ENCODE results near the gene FGF12. TPM values are rescaled to one million over a fixed set of nuclear protein-coding genes. Genes with fewer than 3 reads are reported as not detected.

FGF12 gene
- total and polyA plus RNA-seq, 7 donors: 0.25 to 0.87 (median 0.71) TPM

GRCh38 chr3:192169332-192169915 lies 557.9 kb downstream of the FGF12 start:
- WGBS, 3 donors: 64 to 70% (median 65%) methylated on average over 4 of the region's 4 CpGs
- Histone ChIP-seq H3K27me3 (ENCODE audit: insufficient read depth in 3 of 3, low read length in 2 of 3) (no peaks in the 10 kb centered on the region), H3K27ac (no peak overlapping the region), H3K9me3 (no peaks in the 10 kb centered on the region), H3K4me1 (no peaks in the 10 kb centered on the region), H3K4me3 (no peak overlapping the region), H3K36me3 (ENCODE audit: insufficient read depth in 1 of 2, low read depth in 1 of 2) (no peaks in the 10 kb centered on the region)
- DNase-seq (no peak), ATAC-seq (no peak)
- intact Hi-C loops (cut with DNase I): no loop called here
- TF ChIP-seq CTCF (IDR thresholded peaks at IDR 0.05): no peak

- no peak for ATAC-seq
- no peaks in the 10 kb centered on the region for H3K9me3 ChIP-seq
- intact Hi-C loops (cut with DNase I): no loop called here
- no peaks in the 10 kb centered on the region for H3K27me3 ChIP-seq (ENCODE audit: insufficient read depth in 3 of 3, low read length in 2 of 3)
- H3K36me3 ChIP-seq (ENCODE audit: insufficient read depth in 1 of 2, low read depth in 1 of 2): no peaks in the 10 kb centered on the region
- H3K4me1 ChIP-seq: no peaks in the 10 kb centered on the region
- DNase-seq: no peak
- no peak overlapping the region for H3K4me3 ChIP-seq
- TF ChIP-seq CTCF (IDR thresholded peaks at IDR 0.05): no peak
- no peak overlapping the region for H3K27ac ChIP-seq
These were observed 559.1 kb downstream of the FGF12 start for GRCh38 chr3:192168202-192168601.

GRCh38 chr3:192165552-192165951 lies 561.8 kb downstream of the FGF12 start:
- DNase-seq: no peak
- intact Hi-C loops (cut with DNase I): no loop called here

GRCh38 chr3:192161661-192162060 lies 565.7 kb downstream of the FGF12 start:
- no peak overlapping the region for H3K4me3 ChIP-seq
- H3K27ac ChIP-seq: no peak overlapping the region
- H3K9me3 ChIP-seq: no peaks in the 10 kb centered on the region
- ATAC-seq: no peak
- no peaks in the 10 kb centered on the region for H3K36me3 ChIP-seq (ENCODE audit: insufficient read depth in 1 of 2, low read depth in 1 of 2)
- WGBS, 3 donors: 65 to 67% (median 67%) methylated on average over 1 of the region's 1 CpG
- H3K4me1 ChIP-seq: no peaks in the 10 kb centered on the region
- TF ChIP-seq CTCF (IDR thresholded peaks at IDR 0.05): no peak
- intact Hi-C loops (cut with DNase I): no loop called here
- H3K27me3 ChIP-seq (ENCODE audit: insufficient read depth in 3 of 3, low read length in 2 of 3): no peaks in the 10 kb centered on the region
- no peak for DNase-seq

More at GRCh38 chr3:192165552-192165951, 561.8 kb downstream of the FGF12 start:
- 72 to 91% (median 89%) methylated on average over 2 of the region's 2 CpGs for WGBS, 3 donors
- Histone ChIP-seq H3K9me3 (no peaks in the 10 kb centered on the region), H3K4me3 (no peak overlapping the region), H3K27me3 (ENCODE audit: insufficient read depth in 3 of 3, low read length in 2 of 3) (no peaks in the 10 kb centered on the region), H3K27ac (no peak overlapping the region), H3K36me3 (ENCODE audit: insufficient read depth in 1 of 2, low read depth in 1 of 2) (no peaks in the 10 kb centered on the region), H3K4me1 (no peaks in the 10 kb centered on the region)
- TF ChIP-seq CTCF (IDR thresholded peaks at IDR 0.05): no peak
- no peak for ATAC-seq

DNA sequence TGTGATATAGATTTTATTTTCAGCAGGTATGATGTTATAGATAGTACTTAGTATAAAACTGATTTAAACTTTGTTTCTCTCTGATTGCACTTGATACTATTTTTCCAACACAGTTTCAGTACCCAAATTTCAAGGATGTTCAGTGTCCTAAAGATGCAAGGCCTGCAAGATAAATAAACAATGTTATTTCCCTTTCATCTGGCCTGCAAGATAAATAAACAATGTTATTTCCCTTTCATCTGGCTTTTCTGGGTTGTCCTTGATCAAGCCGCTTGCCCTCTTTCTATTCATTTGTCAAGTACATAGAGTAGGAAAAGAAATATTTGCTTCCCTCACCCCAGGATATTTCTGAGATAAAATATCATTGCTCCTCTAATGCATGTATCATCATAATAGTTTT lies 571.0 kb downstream of the FGF12 start:
- intact Hi-C loops (cut with DNase I): no loop called here
- no peaks in the 10 kb centered on the region for H3K4me1 ChIP-seq
- TF ChIP-seq CTCF (IDR thresholded peaks at IDR 0.05): no peak
- no peak for DNase-seq
- no peaks in the 10 kb centered on the region for H3K27me3 ChIP-seq (ENCODE audit: insufficient read depth in 3 of 3, low read length in 2 of 3)
- no peak overlapping the region for H3K4me3 ChIP-seq
- ATAC-seq: no peak
- no peak overlapping the region for H3K27ac ChIP-seq
- no peaks in the 10 kb centered on the region for H3K9me3 ChIP-seq
- no peaks in the 10 kb centered on the region for H3K36me3 ChIP-seq (ENCODE audit: insufficient read depth in 1 of 2, low read depth in 1 of 2)
- WGBS, 3 donors: 55 to 73% (median 71%) methylated on average over 1 of the region's 1 CpG

Measured in psoas muscle (tissue), 8 donors.